Osteoblast (primary cell): ENCODE measurements around the gene MESP1. TPM values are rescaled to one million over a fixed set of nuclear protein-coding genes. Genes with fewer than 3 reads are reported as not detected.

ENCODE experiments used
- DNase-seq: peaks from one replicate; pipeline ENCODE4 v3.0.0; 2011; ENCODE audit warnings: low spot score, mixed read lengths; ENCODE audit not compliant: insufficient read length; ENCODE audit errors: missing footprints
- H2AFZ ChIP-seq: 2 replicates; pipeline ENCODE4 v1.6.0; 2011; ENCODE audit warnings: mild to moderate bottlenecking, low read length
- H3K27ac ChIP-seq: 2 replicates; pipeline ENCODE4 v1.5.1; 2011; ENCODE audit warnings: mild to moderate bottlenecking, low read depth, low read length, moderate library complexity
- H3K27me3 ChIP-seq: 2 replicates; pipeline ENCODE4 v1.6.0; 2012; ENCODE audit warnings: mild to moderate bottlenecking, control low read depth, inconsistent platforms, low read length, moderate library complexity; ENCODE audit not compliant: insufficient read depth
- H3K36me3 ChIP-seq: 2 replicates; pipeline ENCODE4 v1.5.1; 2011; ENCODE audit warnings: mild to moderate bottlenecking, low read length, control low read depth, moderate library complexity; ENCODE audit not compliant: insufficient read depth
- H3K4me1 ChIP-seq: 2 replicates; pipeline ENCODE4 v1.5.1; 2011; ENCODE audit warnings: mild to moderate bottlenecking, low read length, control low read depth, moderate library complexity; ENCODE audit not compliant: insufficient read depth
- H3K4me2 ChIP-seq: 2 replicates; pipeline ENCODE4 v1.6.0; 2011; ENCODE audit warnings: mild to moderate bottlenecking, low read length; ENCODE audit not compliant: insufficient read depth
- H3K4me3 ChIP-seq: fragments of 200-600 bp; sonication (generic); 3 replicates; pipeline ENCODE4 v1.5.1; 2012; ENCODE audit warnings: mild to moderate bottlenecking, low read length, inconsistent platforms; ENCODE audit not compliant: insufficient read depth
- H3K79me2 ChIP-seq: 2 replicates; pipeline ENCODE4 v1.6.0; 2012; ENCODE audit warnings: mild to moderate bottlenecking, low read length, control low read depth, inconsistent platforms; ENCODE audit not compliant: insufficient read depth
- H3K9me3 ChIP-seq: 2 replicates; pipeline ENCODE4 v1.5.1; 2011; ENCODE audit warnings: low read depth, low read length, control low read depth
- H4K20me1 ChIP-seq: 2 replicates; pipeline ENCODE4 v1.6.0; 2012; ENCODE audit warnings: mild to moderate bottlenecking, low read length, control low read depth; ENCODE audit not compliant: insufficient read depth
- CTCF ChIP-seq: IDR thresholded peaks from 2 replicates; pipeline ENCODE4 v1.5.1; 2011; ENCODE audit warnings: mild to moderate bottlenecking, low read depth, low read length, moderate library complexity; ENCODE audit errors: extremely low read depth
- total RNA-seq: library from RNA; depleted of rRNA; stranded (reverse); fragments of >200 nt; gene quantifications from 2 replicates; pipeline ENCODE4 v1.2.3, GENCODE V29; 2012

The MESP1 gene
- total RNA-seq, 1 donor, result under 0.01 TPM

- H2AFZ ChIP-seq, result no peak overlapping the region
- H3K36me3 ChIP-seq, result no peaks in the 10 kb centered on the region
- TF ChIP-seq CTCF, result no peak
- H3K4me3 ChIP-seq, result no peak overlapping the region
- peak overlapping the region; percentile 77 for H3K4me2 ChIP-seq
- H3K79me2 ChIP-seq, result no peaks in the 10 kb centered on the region
- no peak overlapping the region for H3K27ac ChIP-seq
- H4K20me1 ChIP-seq, result no peaks in the 10 kb centered on the region
- H3K27me3 ChIP-seq, result peaks cover 3% of the 10 kb centered on the region
- no peak for DNase-seq
- H3K9me3 ChIP-seq, result no peaks in the 10 kb centered on the region
- H3K4me1 ChIP-seq, result no peaks in the 10 kb centered on the region
Measured at GRCh38 chr15:89751748-89752147, 699 bp upstream of the MESP1 start.

- H3K4me1 ChIP-seq, result no peaks in the 10 kb centered on the region
- no peaks in the 10 kb centered on the region for H3K36me3 ChIP-seq
- peak overlapping the region; percentile 82 for H3K4me3 ChIP-seq
- no peaks in the 10 kb centered on the region for H3K9me3 ChIP-seq
- no peak for TF ChIP-seq CTCF
- peak overlapping the region; percentile 93 for H2AFZ ChIP-seq
- no peaks in the 10 kb centered on the region for H4K20me1 ChIP-seq
- peak; percentile 76 for DNase-seq
- no peak overlapping the region for H3K27ac ChIP-seq
- peaks cover 3% of the 10 kb centered on the region for H3K27me3 ChIP-seq
- H3K79me2 ChIP-seq, result no peaks in the 10 kb centered on the region
- H3K4me2 ChIP-seq, result peak overlapping the region; percentile 77
Measured at GRCh38 chr15:89749951-89750559, 994 bp downstream of the MESP1 start.

- no peaks in the 10 kb centered on the region for H4K20me1 ChIP-seq
- peaks cover 3% of the 10 kb centered on the region for H3K27me3 ChIP-seq
- H3K27ac ChIP-seq, result no peak overlapping the region
- peak overlapping the region; percentile 82 for H3K4me3 ChIP-seq
- H3K79me2 ChIP-seq, result no peaks in the 10 kb centered on the region
- no peaks in the 10 kb centered on the region for H3K36me3 ChIP-seq
- no peak for DNase-seq
- no peak for TF ChIP-seq CTCF
- H3K9me3 ChIP-seq, result no peaks in the 10 kb centered on the region
- H3K4me1 ChIP-seq, result no peaks in the 10 kb centered on the region
- H3K4me2 ChIP-seq, result peak overlapping the region; percentile 77
- H2AFZ ChIP-seq, result peak overlapping the region; percentile 93
Measured at GRCh38 chr15:89749526-89749925, 1.5 kb downstream of the MESP1 start.

- Histone ChIP-seq H3K9me3 (no peaks in the 10 kb centered on the region), H4K20me1 (no peaks in the 10 kb centered on the region), H3K4me2 (no peak overlapping the region), H2AFZ (no peak overlapping the region), H3K36me3 (no peaks in the 10 kb centered on the region), H3K4me3 (no peak overlapping the region), H3K4me1 (no peaks in the 10 kb centered on the region), H3K79me2 (no peaks in the 10 kb centered on the region), H3K27ac (no peak overlapping the region), H3K27me3 (peaks cover 3% of the 10 kb centered on the region)
- no peak for DNase-seq
- no peak for TF ChIP-seq CTCF
Measured at GRCh38 chr15:89749054-89749453, 2.0 kb downstream of the MESP1 start.
